ENCODE results near the gene INF2. TPM values are rescaled to one million over a fixed set of nuclear protein-coding genes. Genes with fewer than 3 reads are reported as not detected.

Gene INF2
- total RNA-seq, 6 donors from 2014 or later = 65.2 to 259 (median 131) TPM

GRCh38 chr14:104724407-104724980, 35.1 kb downstream of the INF2 start:
- no peaks in the 10 kb centered on the region for H3K9me3 ChIP-seq
- H3K4me3 ChIP-seq = peak overlapping the region; percentile 71 to 90 (median 84)
- H3K27ac ChIP-seq = peak overlapping the region; percentile 37 to 74 (median 66)
- peaks cover 0 to 7% (median 2%) of the 10 kb centered on the region in 4 donors for H3K36me3 ChIP-seq
- H3K4me1 ChIP-seq = peaks cover 17 to 36% (median 22%) of the 10 kb centered on the region in 4 donors
- DNase-seq = no peak
- no peak for TF ChIP-seq EP300 (IDR thresholded peaks at IDR 0.05)
- no peak for TF ChIP-seq POLR2AphosphoS5 (IDR thresholded peaks at IDR 0.05)
- TF ChIP-seq POLR2A (IDR thresholded peaks at IDR 0.05) = no peak
- no peak for TF ChIP-seq CTCF (IDR thresholded peaks at IDR 0.05)
- no peaks in the 10 kb centered on the region for H3K27me3 ChIP-seq
- ATAC-seq (ENCODE audit: low FRiP score in 2 of 2) = peak; percentile 6
- WGBS, 2 donors = 7 to 17% methylated on average over 12 of the region's 27 CpGs

GRCh38 chr14:104724981-104725771, 35.8 kb downstream of the INF2 start:
- H3K27ac ChIP-seq = peak overlapping the region in 2 of 4 donors; percentile 74
- 62 to 65% methylated on average over 2 to 21 of the region's 24 CpGs for WGBS, 2 donors
- H3K4me3 ChIP-seq = peak overlapping the region in 3 of 4 donors; percentile 71 to 90 (median 80)

DNA sequence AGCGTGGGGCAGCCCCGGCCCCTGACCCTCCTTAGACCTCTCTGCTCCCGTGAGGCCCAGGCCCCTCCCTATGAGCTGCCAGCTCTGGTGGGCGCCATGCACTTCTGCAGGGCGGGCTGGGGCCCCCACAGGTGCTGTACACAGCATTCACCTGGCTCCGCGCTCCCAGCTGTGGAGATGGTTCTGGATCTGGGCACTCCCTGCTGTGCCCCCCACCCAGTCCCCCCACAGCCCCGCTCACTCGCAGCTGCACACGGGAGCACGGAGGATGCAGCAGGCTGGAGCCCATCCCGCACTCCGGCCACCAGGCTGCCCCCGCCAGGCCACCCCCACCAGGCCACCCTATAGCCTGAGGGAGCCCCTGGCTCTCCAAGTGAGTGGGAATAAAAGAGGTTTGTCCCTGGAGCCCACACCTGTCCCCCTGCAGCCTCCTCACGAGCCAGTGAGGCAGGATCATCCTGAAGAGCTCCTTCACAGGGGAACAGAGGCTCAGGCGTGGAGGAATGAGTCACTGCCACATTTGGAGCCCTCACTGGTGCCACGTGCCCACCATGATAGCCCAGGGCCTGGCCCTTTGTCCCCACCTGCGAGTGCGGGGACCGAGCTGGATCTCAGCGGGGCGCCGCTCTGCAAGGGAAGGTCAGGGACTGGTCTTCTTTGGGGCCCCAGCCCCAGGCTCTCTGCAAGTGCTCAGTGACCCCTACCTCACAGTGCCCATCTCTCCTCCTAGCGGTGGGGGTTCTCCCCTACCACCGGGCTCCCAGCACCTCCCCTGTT, 36.5 kb downstream of the INF2 start:
- Histone ChIP-seq H3K36me3 (peaks cover 0 to 2% (median 0%) of the 10 kb centered on the region in 4 donors), H3K27ac (no peak overlapping the region), H3K9me3 (no peaks in the 10 kb centered on the region), H3K4me3 (no peak overlapping the region), H3K4me1 (peaks cover 17 to 36% (median 22%) of the 10 kb centered on the region in 4 donors), H3K27me3 (no peaks in the 10 kb centered on the region)
- no peak for ATAC-seq (ENCODE audit: low FRiP score in 2 of 2)
- no peak for TF ChIP-seq POLR2A (IDR thresholded peaks at IDR 0.05)
- 89% methylated on average over 8 to 24 of the region's 25 CpGs for WGBS, 2 donors
- DNase-seq = peak in 1 of 2 donors; percentile 84

More at GRCh38 chr14:104724981-104725771, 35.8 kb downstream of the INF2 start:
- H3K27me3 ChIP-seq = no peaks in the 10 kb centered on the region
- TF ChIP-seq EP300 (IDR thresholded peaks at IDR 0.05) (no peak), CTCF (IDR thresholded peaks at IDR 0.05) (no peak), POLR2AphosphoS5 (IDR thresholded peaks at IDR 0.05) (no peak), POLR2A (IDR thresholded peaks at IDR 0.05) (no peak)
- peaks cover 0 to 2% (median under 1%) of the 10 kb centered on the region in 4 donors for H3K36me3 ChIP-seq
- peak; percentile 5 to 15 for ATAC-seq (ENCODE audit: low FRiP score in 2 of 2)
- DNase-seq = peak in 1 of 2 donors; percentile 83
- no peaks in the 10 kb centered on the region for H3K9me3 ChIP-seq
- H3K4me1 ChIP-seq = peaks cover 17 to 36% (median 22%) of the 10 kb centered on the region in 4 donors

GRCh38 chr14:104726600-104727451, 37.4 kb downstream of the INF2 start:
- 82 to 88% methylated on average over 11 to 19 of the region's 21 CpGs for WGBS, 2 donors

More at GRCh38 chr14:104726600-104727451, 37.4 kb downstream of the INF2 start:
- Histone ChIP-seq H3K4me1 (peaks cover 17 to 36% (median 22%) of the 10 kb centered on the region in 4 donors), H3K27ac (no peak overlapping the region), H3K4me3 (no peak overlapping the region), H3K9me3 (no peaks in the 10 kb centered on the region), H3K27me3 (no peaks in the 10 kb centered on the region), H3K36me3 (no peaks in the 10 kb centered on the region)
- DNase-seq = peak in 1 of 2 donors; percentile 62
- no peak for TF ChIP-seq POLR2AphosphoS5 (IDR thresholded peaks at IDR 0.05)
- TF ChIP-seq EP300 (IDR thresholded peaks at IDR 0.05) = no peak
- TF ChIP-seq CTCF (IDR thresholded peaks at IDR 0.05) = no peak
- TF ChIP-seq POLR2A (IDR thresholded peaks at IDR 0.05) = no peak
- ATAC-seq (ENCODE audit: low FRiP score in 2 of 2) = no peak

Measured in upper lobe of left lung (tissue), 6 donors.